Tibial artery (tissue), 4 donors: Measurements from ENCODE around the gene TM9SF4.

Source experiments
- DNase-seq, 2 donors: peaks; one replicate each; pipeline ENCODE4 v3.0.0-alpha.2; 2019
- H3K27ac ChIP-seq, 2 donors: fragments of 200-600 bp; sonication (generic) in 1 of 2; 1 replicate in 1 of 2; 2 replicates in 1 of 2; pipeline ENCODE4 v1.5.1; 2018 to 2019; ENCODE audit warnings: mild to moderate bottlenecking in 1 of 2
- H3K27me3 ChIP-seq, 2 donors: fragments of 200-600 bp; sonication (generic) in 1 of 2; one replicate each; pipeline versions ENCODE4 v1.5.1 to v1.6.0; 2016 to 2019
- H3K36me3 ChIP-seq, 3 donors: fragments of 200-600 bp; sonication (generic) in 2 of 3; one replicate each; pipeline ENCODE4 v1.5.1; 2016 to 2019; ENCODE audit warnings: mild to moderate bottlenecking in 2 of 3
- H3K4me1 ChIP-seq, 4 donors: fragments of 200-600 bp; sonication (generic) in 2 of 4; 1 replicate in 3 of 4; 2 replicates in 1 of 4; pipeline ENCODE4 v1.5.1; 2016 to 2019
- H3K4me3 ChIP-seq, 2 donors: fragments of 200-600 bp; sonication (generic) in 1 of 2; 1 replicate in 1 of 2; 2 replicates in 1 of 2; pipeline ENCODE4 v1.5.1; 2018 to 2019; ENCODE audit warnings: mild to moderate bottlenecking in 2 of 2
- H3K9me3 ChIP-seq, 3 donors: fragments of 200-600 bp; sonication (generic) in 1 of 3; one replicate each; pipeline ENCODE4 v1.5.1; 2016 to 2019
- CTCF ChIP-seq, 2 experiments: fragments of 200-600 bp in 1 of 2; fragments of 450-650 bp in 1 of 2; IDR thresholded peaks; one replicate each; pipeline ENCODE4 v1.5.1; 2017 to 2019; ENCODE audit warnings: antibody characterized with exemption in 2 of 2, mild to moderate bottlenecking in 1 of 2, moderate library complexity in 1 of 2
- intact Hi-C: fragments of 100-400 bp; cut with DNase I; formaldehyde crosslinking; loops from one replicate; pipeline ENCODE4 v1.15.0; 2023; ENCODE audit warnings: low total_unique reads

Gene TM9SF4

GRCh38 chr20:32179934-32180333 is 70.4 kb downstream of the TM9SF4 start:
- H3K4me1 ChIP-seq, result no peaks in the 10 kb centered on the region
- DNase-seq, result peak in 1 of 2 donors; percentile 38
- no peaks in the 10 kb centered on the region for H3K9me3 ChIP-seq
- no peak for TF ChIP-seq CTCF (IDR thresholded peaks at IDR 0.05)
- no peaks in the 10 kb centered on the region for H3K27me3 ChIP-seq
- intact Hi-C loops, result no loop called here
- H3K36me3 ChIP-seq, result no peaks in the 10 kb centered on the region
- no peak overlapping the region for H3K27ac ChIP-seq
- H3K4me3 ChIP-seq, result no peak overlapping the region

- intact Hi-C loops, result no loop called here
- no peaks in the 10 kb centered on the region for H3K36me3 ChIP-seq
- DNase-seq, result peak in 1 of 2 donors; percentile 41
- H3K27me3 ChIP-seq, result no peaks in the 10 kb centered on the region
- no peaks in the 10 kb centered on the region for H3K9me3 ChIP-seq
- no peak for TF ChIP-seq CTCF (IDR thresholded peaks at IDR 0.05)
- H3K27ac ChIP-seq, result no peak overlapping the region
- H3K4me3 ChIP-seq, result no peak overlapping the region
- H3K4me1 ChIP-seq, result no peaks in the 10 kb centered on the region
Measured at GRCh38 chr20:32181606-32182005, 72.1 kb downstream of the TM9SF4 start.

GRCh38 chr20:32183947-32184635 is 74.6 kb downstream of the TM9SF4 start:
- no peaks in the 10 kb centered on the region for H3K9me3 ChIP-seq
- DNase-seq, result peak in 1 of 2 donors; percentile 39
- H3K27ac ChIP-seq, result no peak overlapping the region
- no peak overlapping the region for H3K4me3 ChIP-seq
- no peak for TF ChIP-seq CTCF (IDR thresholded peaks at IDR 0.05)
- intact Hi-C loops, result no loop called here
- no peaks in the 10 kb centered on the region for H3K36me3 ChIP-seq
- H3K27me3 ChIP-seq, result no peaks in the 10 kb centered on the region
- H3K4me1 ChIP-seq, result peaks cover 0 to 13% (median 7%) of the 10 kb centered on the region in 4 donors

GRCh38 chr20:32184961-32185603 is 75.6 kb downstream of the TM9SF4 start:
- H3K27ac ChIP-seq, result no peak overlapping the region
- no peaks in the 10 kb centered on the region for H3K9me3 ChIP-seq
- no peaks in the 10 kb centered on the region for H3K27me3 ChIP-seq
- H3K4me1 ChIP-seq, result peaks cover 0 to 20% (median 12%) of the 10 kb centered on the region in 4 donors
- DNase-seq, result peak in 1 of 2 donors; percentile 11
- no peak overlapping the region for H3K4me3 ChIP-seq
- TF ChIP-seq CTCF (IDR thresholded peaks at IDR 0.05), result no peak
- intact Hi-C loops, result no loop called here
- H3K36me3 ChIP-seq, result no peaks in the 10 kb centered on the region

GRCh38 chr20:32186506-32186905 is 77.0 kb downstream of the TM9SF4 start:
- Histone ChIP-seq H3K36me3 (no peaks in the 10 kb centered on the region), H3K4me3 (no peak overlapping the region), H3K27me3 (no peaks in the 10 kb centered on the region), H3K9me3 (no peaks in the 10 kb centered on the region), H3K27ac (no peak overlapping the region), H3K4me1 (peaks cover 0 to 29% (median 16%) of the 10 kb centered on the region in 4 donors)
- no peak for DNase-seq
- intact Hi-C loops, result no loop called here
- TF ChIP-seq CTCF (IDR thresholded peaks at IDR 0.05), result no peak
